Neural progenitor cell (in vitro differentiated cells): ENCODE measurements around the gene SPEF2.

Source experiments
- EZH2 ChIP-seq: fragments of 200-600 bp; sonication (generic); IDR thresholded peaks from 2 replicates; pipeline ENCODE4 v1.6.1; 2017; ENCODE audit warnings: antibody characterized with exemption, mild to moderate bottlenecking, moderate library complexity
- TF ChIP-seq, protein P1 (sequence below): fragments of 200-600 bp; sonication (generic); IDR thresholded peaks from 2 replicates; pipeline ENCODE4 v1.5.1; 2017; ENCODE audit warnings: antibody characterized with exemption, mild to moderate bottlenecking

DNA sequence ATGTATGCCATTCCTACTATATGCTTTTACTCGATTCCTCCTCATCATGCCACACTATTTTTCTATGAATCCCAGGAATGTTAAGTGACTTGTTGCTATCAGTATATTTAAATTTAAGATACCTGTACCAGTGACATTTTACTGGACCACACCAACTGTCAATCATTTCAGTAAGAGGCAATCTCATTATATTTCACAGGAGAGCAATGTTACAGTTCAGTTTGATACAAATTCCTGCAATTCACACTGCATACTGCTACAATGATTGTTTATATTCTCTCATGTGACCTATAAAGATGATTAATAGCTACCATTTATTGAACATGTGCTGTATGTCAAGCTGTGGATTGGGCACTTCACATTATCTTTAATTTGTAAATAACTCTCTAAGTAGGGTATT lies 30.0 kb downstream of the SPEF2 start:
- TF ChIP-seq, protein P1, sequence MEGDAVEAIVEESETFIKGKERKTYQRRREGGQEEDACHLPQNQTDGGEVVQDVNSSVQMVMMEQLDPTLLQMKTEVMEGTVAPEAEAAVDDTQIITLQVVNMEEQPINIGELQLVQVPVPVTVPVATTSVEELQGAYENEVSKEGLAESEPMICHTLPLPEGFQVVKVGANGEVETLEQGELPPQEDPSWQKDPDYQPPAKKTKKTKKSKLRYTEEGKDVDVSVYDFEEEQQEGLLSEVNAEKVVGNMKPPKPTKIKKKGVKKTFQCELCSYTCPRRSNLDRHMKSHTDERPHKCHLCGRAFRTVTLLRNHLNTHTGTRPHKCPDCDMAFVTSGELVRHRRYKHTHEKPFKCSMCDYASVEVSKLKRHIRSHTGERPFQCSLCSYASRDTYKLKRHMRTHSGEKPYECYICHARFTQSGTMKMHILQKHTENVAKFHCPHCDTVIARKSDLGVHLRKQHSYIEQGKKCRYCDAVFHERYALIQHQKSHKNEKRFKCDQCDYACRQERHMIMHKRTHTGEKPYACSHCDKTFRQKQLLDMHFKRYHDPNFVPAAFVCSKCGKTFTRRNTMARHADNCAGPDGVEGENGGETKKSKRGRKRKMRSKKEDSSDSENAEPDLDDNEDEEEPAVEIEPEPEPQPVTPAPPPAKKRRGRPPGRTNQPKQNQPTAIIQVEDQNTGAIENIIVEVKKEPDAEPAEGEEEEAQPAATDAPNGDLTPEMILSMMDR = no peak
- TF ChIP-seq EZH2 = no peak
